ENCODE results near the gene FAT4. TPM values are rescaled to one million over a fixed set of nuclear protein-coding genes. Genes with fewer than 3 reads are reported as not detected.
A peak's percentile ranks its signal among the peaks of the same experiment; 100 is the strongest.

FAT4 gene, protein sequence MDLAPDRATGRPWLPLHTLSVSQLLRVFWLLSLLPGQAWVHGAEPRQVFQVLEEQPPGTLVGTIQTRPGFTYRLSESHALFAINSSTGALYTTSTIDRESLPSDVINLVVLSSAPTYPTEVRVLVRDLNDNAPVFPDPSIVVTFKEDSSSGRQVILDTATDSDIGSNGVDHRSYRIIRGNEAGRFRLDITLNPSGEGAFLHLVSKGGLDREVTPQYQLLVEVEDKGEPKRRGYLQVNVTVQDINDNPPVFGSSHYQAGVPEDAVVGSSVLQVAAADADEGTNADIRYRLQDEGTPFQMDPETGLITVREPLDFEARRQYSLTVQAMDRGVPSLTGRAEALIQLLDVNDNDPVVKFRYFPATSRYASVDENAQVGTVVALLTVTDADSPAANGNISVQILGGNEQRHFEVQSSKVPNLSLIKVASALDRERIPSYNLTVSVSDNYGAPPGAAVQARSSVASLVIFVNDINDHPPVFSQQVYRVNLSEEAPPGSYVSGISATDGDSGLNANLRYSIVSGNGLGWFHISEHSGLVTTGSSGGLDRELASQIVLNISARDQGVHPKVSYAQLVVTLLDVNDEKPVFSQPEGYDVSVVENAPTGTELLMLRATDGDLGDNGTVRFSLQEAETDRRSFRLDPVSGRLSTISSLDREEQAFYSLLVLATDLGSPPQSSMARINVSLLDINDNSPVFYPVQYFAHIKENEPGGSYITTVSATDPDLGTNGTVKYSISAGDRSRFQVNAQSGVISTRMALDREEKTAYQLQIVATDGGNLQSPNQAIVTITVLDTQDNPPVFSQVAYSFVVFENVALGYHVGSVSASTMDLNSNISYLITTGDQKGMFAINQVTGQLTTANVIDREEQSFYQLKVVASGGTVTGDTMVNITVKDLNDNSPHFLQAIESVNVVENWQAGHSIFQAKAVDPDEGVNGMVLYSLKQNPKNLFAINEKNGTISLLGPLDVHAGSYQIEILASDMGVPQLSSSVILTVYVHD (N-terminal part only)
- total RNA-seq: not detected

DNA sequence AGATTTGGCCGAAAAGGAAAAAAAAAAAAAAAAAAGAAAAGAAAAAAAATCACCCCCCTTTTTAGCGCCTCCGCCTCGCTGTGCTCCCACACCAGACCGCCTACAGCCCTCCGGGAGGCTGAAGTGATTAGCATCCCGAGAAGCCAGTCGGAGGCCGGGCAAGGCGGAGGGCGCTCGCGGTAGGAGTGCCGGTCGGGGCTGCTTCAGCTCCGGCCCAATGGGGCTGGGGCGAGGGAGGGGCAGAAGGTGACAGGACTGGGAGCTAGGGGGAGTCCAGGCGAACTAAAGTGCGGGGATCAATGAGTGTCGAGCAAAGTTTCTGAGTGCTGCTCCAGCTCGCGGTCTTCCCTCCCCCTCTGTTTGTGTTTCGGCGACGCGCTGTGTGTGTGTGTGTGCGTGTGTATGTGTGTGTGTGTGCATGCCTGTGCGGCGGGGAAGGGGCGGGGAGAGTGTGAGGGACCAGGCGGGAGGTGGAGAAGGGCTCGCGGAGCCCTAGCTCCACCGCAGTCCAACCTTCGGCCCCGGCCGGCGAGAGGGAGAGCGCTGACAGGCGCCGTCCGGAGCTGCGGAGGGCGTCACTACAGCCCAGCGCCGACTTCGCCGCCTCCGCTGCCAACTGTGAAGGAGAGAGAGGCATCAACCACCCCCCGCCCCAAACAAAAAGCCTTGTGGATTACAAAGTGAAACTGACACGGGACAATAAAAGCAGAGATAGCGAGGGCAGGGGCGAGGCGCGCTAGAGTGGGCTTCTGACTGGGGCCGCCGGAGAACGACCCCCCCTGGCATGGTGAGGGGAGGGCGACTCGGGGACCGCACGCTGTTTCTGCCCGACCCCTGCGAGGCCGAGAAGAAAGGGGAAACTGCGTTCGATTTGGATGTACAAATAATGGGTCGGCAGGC lies at the start of gene FAT4:
Gene FAT4, plus strand, starts transcription at position 280 of the 900 bp plus-strand sequence. CDS start 1,457 bp downstream, outside the sequence.
- Mint-ChIP-seq H3K9me3 (no peaks in the 10 kb centered on the region), H3K36me3 (ENCODE audit: low read depth) (no peaks in the 10 kb centered on the region), H3K27me3 (peaks cover 65% of the 10 kb centered on the region), H3K4me1 (ENCODE audit: low read depth) (peaks cover 33% of the 10 kb centered on the region), H3K4me3 (peak within 1 kb of the TSS; percentile 71), H3K27ac (no peak within 1 kb of the TSS)
- intact Hi-C loops (cut with micrococcal nuclease): loop anchor here (10.0 kb wide), 1 partner anchor 420 kb away; no protein-coding TSS in a partner anchor
- CTCF ChIA-PET: interaction anchor here (1.6 kb wide), 1 partner anchor 9 kb away, joined by 5 read pairs; no protein-coding TSS in a partner anchor
- POLR2A ChIA-PET: no interaction called here
- TF ChIP-seq, protein P1, sequence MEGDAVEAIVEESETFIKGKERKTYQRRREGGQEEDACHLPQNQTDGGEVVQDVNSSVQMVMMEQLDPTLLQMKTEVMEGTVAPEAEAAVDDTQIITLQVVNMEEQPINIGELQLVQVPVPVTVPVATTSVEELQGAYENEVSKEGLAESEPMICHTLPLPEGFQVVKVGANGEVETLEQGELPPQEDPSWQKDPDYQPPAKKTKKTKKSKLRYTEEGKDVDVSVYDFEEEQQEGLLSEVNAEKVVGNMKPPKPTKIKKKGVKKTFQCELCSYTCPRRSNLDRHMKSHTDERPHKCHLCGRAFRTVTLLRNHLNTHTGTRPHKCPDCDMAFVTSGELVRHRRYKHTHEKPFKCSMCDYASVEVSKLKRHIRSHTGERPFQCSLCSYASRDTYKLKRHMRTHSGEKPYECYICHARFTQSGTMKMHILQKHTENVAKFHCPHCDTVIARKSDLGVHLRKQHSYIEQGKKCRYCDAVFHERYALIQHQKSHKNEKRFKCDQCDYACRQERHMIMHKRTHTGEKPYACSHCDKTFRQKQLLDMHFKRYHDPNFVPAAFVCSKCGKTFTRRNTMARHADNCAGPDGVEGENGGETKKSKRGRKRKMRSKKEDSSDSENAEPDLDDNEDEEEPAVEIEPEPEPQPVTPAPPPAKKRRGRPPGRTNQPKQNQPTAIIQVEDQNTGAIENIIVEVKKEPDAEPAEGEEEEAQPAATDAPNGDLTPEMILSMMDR (IDR thresholded peaks at IDR 0.05): no peak
- DNase-seq (peak; percentile 54), ATAC-seq (peak; percentile 85)

DNA sequence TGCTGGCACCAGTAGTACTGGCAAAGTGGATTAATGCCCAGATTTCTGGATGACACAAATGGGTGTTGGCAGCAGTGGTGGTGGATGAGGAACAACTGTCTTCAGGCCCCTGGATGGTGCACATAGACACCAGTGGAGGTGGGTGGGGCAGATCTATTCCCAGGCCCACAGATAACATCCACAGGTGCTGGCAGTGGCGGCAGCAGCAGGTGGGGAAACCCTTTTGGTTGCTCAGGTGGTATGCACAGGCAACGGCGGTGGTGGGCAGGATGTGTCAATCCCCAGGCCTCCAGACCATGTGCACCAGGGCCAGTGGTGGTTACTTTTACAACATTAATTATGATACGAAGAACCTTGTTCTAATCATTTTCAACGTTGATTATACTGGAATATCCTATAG lies 48.9 kb upstream of the FAT4 start:
- Mint-ChIP-seq H3K4me3 (no peak overlapping the region), H3K36me3 (ENCODE audit: low read depth) (no peaks in the 10 kb centered on the region), H3K27me3 (no peaks in the 10 kb centered on the region), H3K9me3 (no peaks in the 10 kb centered on the region), H3K4me1 (ENCODE audit: low read depth) (no peaks in the 10 kb centered on the region), H3K27ac (no peak overlapping the region)
- TF ChIP-seq, protein P1 (IDR thresholded peaks at IDR 0.05): no peak
- ATAC-seq (no peak), DNase-seq (no peak)
- POLR2A ChIA-PET: no interaction called here
- CTCF ChIA-PET: no interaction called here
- intact Hi-C loops (cut with micrococcal nuclease): no loop called here

DNA sequence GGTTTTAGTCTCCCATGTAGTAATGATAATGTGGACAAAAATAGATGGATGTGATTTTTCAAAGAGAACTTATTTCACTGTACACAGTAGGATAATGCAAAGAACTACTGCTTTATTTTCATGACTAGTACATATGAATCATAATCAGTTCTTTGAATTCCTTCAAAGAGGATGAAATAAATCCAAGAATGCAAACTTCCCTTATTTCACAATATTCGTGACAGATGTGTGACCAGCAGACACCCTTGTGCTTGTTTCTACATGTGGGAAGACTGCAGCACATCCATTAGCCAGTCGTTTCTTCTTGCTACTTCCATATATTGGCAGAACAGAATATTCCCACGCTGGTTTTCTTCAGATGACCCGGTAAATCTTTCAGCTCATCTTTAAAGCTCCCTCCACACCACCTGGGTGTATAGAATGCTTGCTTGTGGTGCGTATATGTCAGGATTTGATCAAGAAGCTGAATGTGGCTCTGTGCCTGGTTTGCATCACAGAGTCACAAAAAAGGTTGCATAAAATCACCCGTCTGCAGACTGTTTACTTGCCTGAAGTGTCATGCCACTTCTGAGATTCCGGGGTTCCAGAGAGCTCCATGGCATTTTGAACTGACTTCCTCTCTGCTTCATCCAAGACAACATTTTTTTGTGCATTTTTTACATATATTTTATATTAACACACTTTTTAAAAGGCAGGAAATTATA lies 47.7 kb upstream of the FAT4 start:
- ChIA-PET CTCF (no interaction called here), POLR2A (no interaction called here)
- intact Hi-C loops (cut with micrococcal nuclease): no loop called here
- Mint-ChIP-seq H3K27ac (no peak overlapping the region), H3K4me1 (ENCODE audit: low read depth) (no peaks in the 10 kb centered on the region), H3K36me3 (ENCODE audit: low read depth) (no peaks in the 10 kb centered on the region), H3K4me3 (no peak overlapping the region), H3K27me3 (no peaks in the 10 kb centered on the region), H3K9me3 (no peaks in the 10 kb centered on the region)
- ATAC-seq (no peak), DNase-seq (no peak)
- TF ChIP-seq, protein P1 (IDR thresholded peaks at IDR 0.05): no peak

DNA sequence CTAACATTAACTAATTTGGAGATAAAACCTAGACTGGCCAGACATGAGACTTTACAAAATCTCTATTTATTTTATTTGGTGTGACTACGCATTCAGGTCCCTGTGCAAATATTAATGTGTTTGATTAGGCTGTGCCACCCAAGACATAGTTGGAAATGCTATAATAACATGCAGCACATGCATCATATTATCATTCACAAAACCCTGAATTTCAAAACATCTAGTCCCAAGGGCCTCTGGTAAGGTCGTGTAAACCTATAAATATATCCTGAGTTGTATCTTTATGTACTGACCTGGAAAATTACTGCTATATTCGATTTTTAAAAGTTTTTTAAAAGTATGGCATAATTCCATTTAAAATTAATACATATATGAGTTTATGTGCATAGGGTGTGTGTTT lies 47.1 kb upstream of the FAT4 start:
- TF ChIP-seq, protein P1 (IDR thresholded peaks at IDR 0.05): no peak
- H3K4me3 Mint-ChIP-seq: no peak overlapping the region
- H3K4me1 Mint-ChIP-seq (ENCODE audit: low read depth): no peaks in the 10 kb centered on the region
- DNase-seq (no peak), ATAC-seq (no peak)
- no peaks in the 10 kb centered on the region for H3K36me3 Mint-ChIP-seq (ENCODE audit: low read depth)
- no peak overlapping the region for H3K27ac Mint-ChIP-seq
- no peaks in the 10 kb centered on the region for H3K9me3 Mint-ChIP-seq
- H3K27me3 Mint-ChIP-seq: no peaks in the 10 kb centered on the region
- ChIA-PET POLR2A (no interaction called here), CTCF (no interaction called here)
- intact Hi-C loops (cut with micrococcal nuclease): no loop called here

Data from activated CD8-positive, alpha-beta T cell treated with anti-CD3 and anti-CD28 coated beads for 36 hours (primary cell).